ENCODE data around the gene PARD3B. TPM values are rescaled to one million over a fixed set of nuclear protein-coding genes. Genes with fewer than 3 reads are reported as not detected.

The PARD3B gene
- total RNA-seq, 1 experiment from 2014 or later, result 2.0 TPM

GRCh38 chr2:205273148-205273547, 727.9 kb downstream of the PARD3B start:
- H3K4me2 ChIP-seq (ENCODE audit: low read length), result no peak overlapping the region
- H3K27me3 ChIP-seq (ENCODE audit: insufficient read depth, low read length), result no peaks in the 10 kb centered on the region
- H4K20me1 ChIP-seq (ENCODE audit: insufficient read depth), result no peaks in the 10 kb centered on the region
- H3K79me2 ChIP-seq (ENCODE audit: insufficient read depth, low read length), result no peaks in the 10 kb centered on the region
- no peak for ATAC-seq
- BruUV-seq (replicated peaks), result no TSS peak
- H3K9me2 ChIP-seq (ENCODE audit: insufficient read depth), result no peaks in the 10 kb centered on the region
- ChIA-PET POLR2A (no interaction called here), CTCF (no interaction called here), RAD21 (ENCODE audit: low non-redundant PET in 1 of 2, low total read pairs in 2 of 2, uncharacterized antibody in 2 of 2, unreplicated experiment in 2 of 2) (no interaction called here)
- TF ChIP-seq ZBTB33 (IDR thresholded peaks at IDR 0.05; ENCODE audit: extremely low read depth, insufficient replicate concordance, low read length), result no peak
- no peak for TF ChIP-seq ZFX (IDR thresholded peaks at IDR 0.05)
- no peak for TF ChIP-seq ELF1 (IDR thresholded peaks at IDR 0.05; ENCODE audit: borderline replicate concordance, low read depth)
- TF ChIP-seq YY1 (IDR thresholded peaks at IDR 0.05; ENCODE audit: extremely low read depth, insufficient replicate concordance, low read depth, low read length), result no peak
- no peak for TF ChIP-seq CTCF (IDR thresholded peaks at IDR 0.05 in 2 of 3, conservative IDR thresholded peaks at IDR 0.05 in 1 of 3; ENCODE audit: borderline replicate concordance in 1 of 3, insufficient read depth in 1 of 3, low read depth in 2 of 3, low read length in 2 of 3)
- no peak for TF ChIP-seq JUND (IDR thresholded peaks at IDR 0.05)
- no peak for TF ChIP-seq EZH2phosphoT487 (IDR thresholded peaks at IDR 0.05; ENCODE audit: borderline replicate concordance)
- no peak for TF ChIP-seq FOSL1 (IDR thresholded peaks at IDR 0.05; ENCODE audit: low read depth)
- TF ChIP-seq RAD21 (IDR thresholded peaks at IDR 0.05; ENCODE audit: low read depth), result no peak
- no peak for TF ChIP-seq SIN3A (IDR thresholded peaks at IDR 0.05; ENCODE audit: low read depth)
- no peak for TF ChIP-seq CBX3 (IDR thresholded peaks at IDR 0.05; ENCODE audit: low read depth)
- no peak for TF ChIP-seq POLR2A (IDR thresholded peaks at IDR 0.05; ENCODE audit: borderline replicate concordance, extremely low read depth, insufficient read depth, insufficient read length)
- no peak for TF ChIP-seq ATF3 (IDR thresholded peaks at IDR 0.05)
- H3K36me3 ChIP-seq (ENCODE audit: control insufficient read depth in 1 of 2, insufficient read depth in 2 of 2, low read length in 2 of 2), result no peaks in the 10 kb centered on the region
- H3K4me1 ChIP-seq (ENCODE audit: control insufficient read depth in 1 of 2, insufficient read depth in 2 of 2, low read length in 2 of 2), result no peaks in the 10 kb centered on the region
- no peak overlapping the region for H3K27ac ChIP-seq (ENCODE audit: low read depth, low read length)
- H2AFZ ChIP-seq (ENCODE audit: low read depth, low read length, poor library complexity, severe bottlenecking), result no peak overlapping the region
- no peaks in the 10 kb centered on the region for H3K9me3 ChIP-seq (ENCODE audit: control insufficient read depth in 1 of 2, insufficient read depth in 1 of 2, low read depth in 1 of 2, low read length in 2 of 2)
- no peak overlapping the region for H3K4me3 ChIP-seq (replicated peaks in 1 of 2; ENCODE audit: low read depth in 1 of 2, low read length in 2 of 2)
- DNase-seq (ENCODE audit: low read depth, low spot score), result no peak
- no peak overlapping the region for H3K9ac ChIP-seq (ENCODE audit: low read length)
- intact Hi-C loops (cut with micrococcal nuclease), result no loop called here
